Epithelial cell of proximal tubule (primary cell): ENCODE measurements around the gene FAM210A. TPM values are rescaled to one million over a fixed set of nuclear protein-coding genes. Genes with fewer than 3 reads are reported as not detected.
"Not testable (repeated sequence)": the region's sequence is repeated elsewhere in the genome, so short reads cannot be mapped to it uniquely, and the experiment has no call there.

Experiments
- DNase-seq: peaks from one replicate; pipeline ENCODE4 v3.0.0-alpha.2; 2011; ENCODE audit warnings: low read depth
- H3K4me3 ChIP-seq: 2 replicates; pipeline ENCODE4 v1.5.1; 2011; ENCODE audit warnings: low read depth, mild to moderate bottlenecking, low read length
- CTCF ChIP-seq: conservative IDR thresholded peaks from 2 replicates; pipeline ENCODE4 v1.5.1; 2012; ENCODE audit warnings: low read depth, mild to moderate bottlenecking, low read length
- total RNA-seq: library from RNA; depleted of rRNA; stranded (reverse); fragments of >200 nt; gene quantifications from 2 replicates; pipeline ENCODE4 v1.2.3, GENCODE V29; 2015

FAM210A gene
- total RNA-seq, 1 donor from 2014 or later, result 13.4 TPM

- TF ChIP-seq CTCF, result no peak
- no peak for DNase-seq
- H3K4me3 ChIP-seq, result no peak overlapping the region
Observed at GRCh38 chr18:13700153-13700552, 26.2 kb downstream of the FAM210A start.

- no peak for DNase-seq
- TF ChIP-seq CTCF, result no peak
- H3K4me3 ChIP-seq, result no peak overlapping the region
Observed at GRCh38 chr18:13696961-13697360, 29.4 kb downstream of the FAM210A start.

GRCh38 chr18:13695337-13695736, 31.0 kb downstream of the FAM210A start:
- not testable (repeated sequence) for H3K4me3 ChIP-seq, DNase-seq

GRCh38 chr18:13690060-13690459, 36.3 kb downstream of the FAM210A start:
- not testable (repeated sequence) for DNase-seq, H3K4me3 ChIP-seq

- DNase-seq, result no peak
- no peak for TF ChIP-seq CTCF
- no peak overlapping the region for H3K4me3 ChIP-seq
Observed at GRCh38 chr18:13688191-13689136, 37.9 kb downstream of the FAM210A start.

GRCh38 chr18:13684546-13684945, 41.8 kb downstream of the FAM210A start:
- no peak for DNase-seq
- no peak for TF ChIP-seq CTCF

GRCh38 chr18:13681701-13682100, 44.7 kb downstream of the FAM210A start:
- DNase-seq, result no peak
- H3K4me3 ChIP-seq, result no peak overlapping the region
- no peak for TF ChIP-seq CTCF

More at GRCh38 chr18:13684546-13684945, 41.8 kb downstream of the FAM210A start:
- H3K4me3 ChIP-seq, result no peak overlapping the region

- H3K4me3 ChIP-seq, result no peak overlapping the region
- no peak for DNase-seq
- peak; percentile 64 for TF ChIP-seq CTCF
Observed at GRCh38 chr18:13680612-13681011, 45.7 kb downstream of the FAM210A start.

- DNase-seq, H3K4me3 ChIP-seq: not testable (repeated sequence)
Observed at GRCh38 chr18:13677350-13677749, 49.0 kb downstream of the FAM210A start.
